ENCODE measurements around the gene SOX1. TPM values are rescaled to one million over a fixed set of nuclear protein-coding genes. Genes with fewer than 3 reads are reported as not detected.
A peak's percentile ranks its signal among the peaks of the same experiment; 100 is the strongest.

Gene SOX1
- total RNA-seq, 4 donors from 2014 or later = 0.19 to 0.68 TPM; not detected in 2

DNA sequence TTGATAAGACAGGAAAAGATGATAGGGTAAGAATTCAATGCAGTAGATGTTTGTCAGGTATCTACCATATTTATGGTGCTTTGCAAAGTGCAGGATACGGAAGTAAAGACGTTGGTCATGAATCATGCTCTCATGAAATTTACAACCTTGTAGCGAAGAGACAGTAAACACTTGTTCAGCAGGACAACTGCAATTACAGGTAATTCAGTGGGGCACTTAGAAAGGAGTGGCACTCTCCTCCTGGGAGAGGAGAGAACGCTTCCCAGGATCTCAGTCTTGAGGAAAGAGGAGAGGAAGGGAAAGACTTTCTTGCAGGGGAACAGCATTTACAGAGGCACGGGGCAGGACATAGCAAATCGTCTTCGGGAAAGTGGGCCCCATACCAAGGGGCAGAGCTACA, 46.4 kb downstream of the SOX1 start:
- Histone ChIP-seq H3K36me3 (no peaks in the 10 kb centered on the region), H3K4me3 (no peak overlapping the region), H3K27ac (no peak overlapping the region), H3K27me3 (peaks cover 72% of the 10 kb centered on the region), H3K4me1 (no peaks in the 10 kb centered on the region), H3K9me3 (no peaks in the 10 kb centered on the region)
- no peak for TF ChIP-seq POLR2AphosphoS5 (IDR thresholded peaks at IDR 0.05)
- TF ChIP-seq POLR2A (IDR thresholded peaks at IDR 0.05) = no peak
- TF ChIP-seq, protein P1, sequence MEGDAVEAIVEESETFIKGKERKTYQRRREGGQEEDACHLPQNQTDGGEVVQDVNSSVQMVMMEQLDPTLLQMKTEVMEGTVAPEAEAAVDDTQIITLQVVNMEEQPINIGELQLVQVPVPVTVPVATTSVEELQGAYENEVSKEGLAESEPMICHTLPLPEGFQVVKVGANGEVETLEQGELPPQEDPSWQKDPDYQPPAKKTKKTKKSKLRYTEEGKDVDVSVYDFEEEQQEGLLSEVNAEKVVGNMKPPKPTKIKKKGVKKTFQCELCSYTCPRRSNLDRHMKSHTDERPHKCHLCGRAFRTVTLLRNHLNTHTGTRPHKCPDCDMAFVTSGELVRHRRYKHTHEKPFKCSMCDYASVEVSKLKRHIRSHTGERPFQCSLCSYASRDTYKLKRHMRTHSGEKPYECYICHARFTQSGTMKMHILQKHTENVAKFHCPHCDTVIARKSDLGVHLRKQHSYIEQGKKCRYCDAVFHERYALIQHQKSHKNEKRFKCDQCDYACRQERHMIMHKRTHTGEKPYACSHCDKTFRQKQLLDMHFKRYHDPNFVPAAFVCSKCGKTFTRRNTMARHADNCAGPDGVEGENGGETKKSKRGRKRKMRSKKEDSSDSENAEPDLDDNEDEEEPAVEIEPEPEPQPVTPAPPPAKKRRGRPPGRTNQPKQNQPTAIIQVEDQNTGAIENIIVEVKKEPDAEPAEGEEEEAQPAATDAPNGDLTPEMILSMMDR (IDR thresholded peaks at IDR 0.05) = no peak
- TF ChIP-seq EP300 (IDR thresholded peaks at IDR 0.05) = no peak
- 37% methylated on average over 7 of the region's 7 CpGs for WGBS
- DNase-seq (ENCODE audit: low spot score in 2 of 2) = peak in 1 of 2 donors; percentile 7

DNA sequence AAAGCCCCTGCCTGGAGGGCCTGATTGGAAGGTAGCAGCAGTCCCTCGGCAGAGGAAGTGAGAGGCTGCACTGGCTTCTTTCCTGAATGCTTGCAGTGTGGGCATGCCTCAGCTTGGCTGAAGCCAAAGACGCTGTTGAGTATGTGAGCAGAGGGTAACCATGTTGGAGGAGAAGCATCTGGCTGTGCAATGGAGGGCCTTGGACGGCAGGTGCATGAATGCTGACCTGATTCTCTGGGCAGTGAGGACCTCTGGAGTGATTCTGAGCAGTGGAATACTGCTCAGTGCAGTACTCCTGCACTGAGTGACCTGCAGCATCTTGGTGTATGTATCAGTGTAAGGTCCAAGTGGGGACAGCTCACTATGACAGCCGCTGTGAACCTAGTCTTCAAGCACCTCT, 46.9 kb downstream of the SOX1 start:
- 39% methylated on average over 4 of the region's 4 CpGs for WGBS
- peak in 1 of 2 donors; percentile 59 for DNase-seq (ENCODE audit: low spot score in 2 of 2)
- Histone ChIP-seq H3K9me3 (no peaks in the 10 kb centered on the region), H3K27me3 (peaks cover 71% of the 10 kb centered on the region), H3K36me3 (no peaks in the 10 kb centered on the region), H3K4me1 (no peaks in the 10 kb centered on the region), H3K4me3 (no peak overlapping the region), H3K27ac (no peak overlapping the region)
- TF ChIP-seq POLR2AphosphoS5 (IDR thresholded peaks at IDR 0.05) (no peak), EP300 (IDR thresholded peaks at IDR 0.05) (no peak), POLR2A (IDR thresholded peaks at IDR 0.05) (no peak)
- TF ChIP-seq, protein P1 (IDR thresholded peaks at IDR 0.05) = no peak

DNA sequence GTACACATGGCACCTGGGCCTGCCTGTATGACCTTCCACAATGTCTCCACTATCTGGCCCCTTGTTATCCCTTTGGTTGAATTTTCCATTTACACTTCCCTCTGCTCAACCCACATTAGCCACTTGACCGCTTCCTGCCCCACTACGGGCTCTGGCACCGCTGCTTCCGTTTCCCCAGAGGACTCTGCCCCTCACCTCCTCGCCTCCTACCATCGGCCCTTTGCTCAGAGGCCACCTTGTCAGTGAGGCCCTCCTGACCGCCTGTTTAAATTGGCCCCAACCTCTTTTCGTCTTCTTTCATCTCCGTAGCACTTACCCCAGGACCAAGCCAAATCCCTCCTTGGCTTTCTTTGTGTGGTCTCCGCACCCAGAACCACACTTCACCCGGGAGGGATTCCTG, 47.4 kb downstream of the SOX1 start:
- 78% methylated on average over 11 of the region's 11 CpGs for WGBS
- Histone ChIP-seq H3K4me1 (no peaks in the 10 kb centered on the region), H3K36me3 (no peaks in the 10 kb centered on the region), H3K27me3 (peaks cover 66% of the 10 kb centered on the region), H3K4me3 (no peak overlapping the region), H3K9me3 (no peaks in the 10 kb centered on the region), H3K27ac (no peak overlapping the region)
- TF ChIP-seq POLR2A (IDR thresholded peaks at IDR 0.05) (no peak), EP300 (IDR thresholded peaks at IDR 0.05) (no peak), POLR2AphosphoS5 (IDR thresholded peaks at IDR 0.05) (no peak)
- TF ChIP-seq, protein P1 (IDR thresholded peaks at IDR 0.05) = no peak
- DNase-seq (ENCODE audit: low spot score in 2 of 2) = peak in 1 of 2 donors; percentile 43

DNA sequence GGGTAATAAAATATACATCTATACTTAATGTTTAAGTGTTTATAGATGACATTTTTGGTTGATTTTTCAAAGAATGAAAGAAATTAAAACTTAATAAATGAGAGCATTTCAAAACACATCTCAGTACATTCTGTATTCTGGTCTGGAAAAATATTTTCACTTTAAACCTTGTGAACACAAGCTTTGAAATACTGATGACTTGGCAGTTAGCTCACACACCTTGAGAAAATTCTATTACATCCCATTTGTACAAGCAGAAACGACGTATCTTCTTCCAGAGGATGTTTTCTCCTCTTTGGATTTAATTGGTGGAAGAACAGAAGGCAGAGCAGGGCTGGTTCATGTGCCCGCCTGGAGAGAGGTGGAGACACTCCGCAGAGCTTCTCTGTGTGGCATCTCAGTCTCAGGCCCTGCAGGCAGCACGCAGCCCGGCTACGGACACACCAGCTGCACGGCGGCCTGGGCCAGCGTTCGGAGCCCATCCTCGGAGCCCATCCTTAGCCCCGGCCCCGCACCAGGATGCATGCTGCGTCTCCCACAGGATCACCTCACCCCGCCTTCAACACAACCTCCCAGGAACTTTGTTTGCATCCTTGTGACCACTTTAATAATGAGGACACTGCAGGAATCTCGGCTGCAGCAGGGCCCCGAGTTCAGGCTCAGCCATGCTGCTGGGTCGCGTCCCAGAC, 48.6 kb downstream of the SOX1 start:
- Histone ChIP-seq H3K36me3 (no peaks in the 10 kb centered on the region), H3K27me3 (peaks cover 66% of the 10 kb centered on the region), H3K4me1 (no peaks in the 10 kb centered on the region), H3K4me3 (no peak overlapping the region), H3K27ac (no peak overlapping the region), H3K9me3 (no peaks in the 10 kb centered on the region)
- DNase-seq (ENCODE audit: low spot score in 2 of 2) = peak in 1 of 2 donors; percentile 66
- TF ChIP-seq, protein P1 (IDR thresholded peaks at IDR 0.05) = no peak
- TF ChIP-seq POLR2AphosphoS5 (IDR thresholded peaks at IDR 0.05) = no peak
- no peak for TF ChIP-seq EP300 (IDR thresholded peaks at IDR 0.05)
- no peak for TF ChIP-seq POLR2A (IDR thresholded peaks at IDR 0.05)
- WGBS = 87% methylated on average over 20 of the region's 20 CpGs

DNA sequence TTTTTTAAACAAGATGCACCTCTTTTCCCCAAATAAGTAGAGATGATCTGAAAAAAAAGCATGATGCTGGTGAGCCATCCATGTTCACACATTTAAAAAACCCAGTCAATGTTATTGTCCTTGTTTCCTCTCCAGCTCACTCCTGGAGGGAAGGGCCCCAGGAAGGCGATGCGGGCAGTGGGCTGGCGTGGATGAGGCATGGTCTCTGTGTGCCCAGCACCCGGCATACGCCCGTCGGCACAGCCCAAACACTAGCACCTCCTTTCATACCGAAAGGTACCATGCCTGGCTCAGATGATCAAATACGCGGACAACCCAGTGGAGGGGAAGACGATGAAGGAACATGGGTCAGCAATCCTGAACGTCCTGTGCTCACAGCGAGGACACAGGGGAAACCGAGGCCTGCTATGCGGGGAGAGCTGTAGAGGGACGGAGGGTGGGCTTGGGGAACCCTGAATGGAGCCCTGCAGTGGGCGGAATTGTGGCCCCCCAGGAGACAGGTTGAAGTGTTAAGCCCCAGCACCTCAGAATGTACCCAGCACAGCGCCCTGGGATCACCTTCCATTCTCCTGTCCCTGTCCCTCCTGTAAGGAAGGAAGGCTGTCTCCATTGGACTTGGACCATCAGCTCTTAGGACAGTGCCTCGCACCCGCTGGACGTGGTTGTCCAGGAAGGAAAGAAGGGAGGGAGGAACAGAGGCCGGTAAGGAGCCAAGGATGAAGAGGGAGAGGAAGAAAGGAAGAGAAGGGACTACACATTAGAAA, 49.4 kb downstream of the SOX1 start:
- peak in 1 of 2 donors; percentile 54 for DNase-seq (ENCODE audit: low spot score in 2 of 2)
- 86% methylated on average over 22 of the region's 22 CpGs for whole genome bisulfite sequencing
- Histone ChIP-seq H3K9me3 (no peaks in the 10 kb centered on the region), H3K27me3 (peaks cover 64% of the 10 kb centered on the region), H3K4me1 (no peaks in the 10 kb centered on the region), H3K4me3 (no peak overlapping the region), H3K36me3 (no peaks in the 10 kb centered on the region), H3K27ac (no peak overlapping the region)
- TF ChIP-seq EP300 (IDR thresholded peaks at IDR 0.05) (no peak), POLR2AphosphoS5 (IDR thresholded peaks at IDR 0.05) (no peak), POLR2A (IDR thresholded peaks at IDR 0.05) (no peak)
- TF ChIP-seq, protein P1 (IDR thresholded peaks at IDR 0.05) = no peak
